ENCODE data around the gene ANO10.
"Not testable (repeated sequence)": the region's sequence is repeated elsewhere in the genome, so short reads cannot be mapped to it uniquely, and the experiment has no call there.

The ANO10 gene

DNA sequence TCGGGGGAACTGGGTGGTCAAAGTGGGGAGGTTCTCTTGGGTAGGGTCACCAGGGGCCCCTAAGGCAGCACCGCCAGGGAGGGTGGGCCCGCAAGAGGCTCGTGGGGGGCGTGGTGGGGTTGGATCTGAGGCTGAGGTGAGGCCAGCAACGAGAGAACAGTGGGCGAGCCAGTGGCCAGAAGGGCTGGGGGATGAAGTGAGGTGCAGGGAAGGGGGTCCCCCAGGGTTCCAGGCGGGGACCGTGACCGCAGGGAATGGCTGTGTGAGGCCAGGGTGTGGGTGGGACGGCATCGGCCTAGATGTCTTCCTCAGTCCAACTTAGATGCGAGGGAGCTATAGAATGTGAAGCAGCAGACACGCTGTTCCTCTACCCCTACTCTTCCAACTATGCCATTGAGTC, 257.3 kb downstream of the ANO10 start:
- TF ChIP-seq, protein P1, sequence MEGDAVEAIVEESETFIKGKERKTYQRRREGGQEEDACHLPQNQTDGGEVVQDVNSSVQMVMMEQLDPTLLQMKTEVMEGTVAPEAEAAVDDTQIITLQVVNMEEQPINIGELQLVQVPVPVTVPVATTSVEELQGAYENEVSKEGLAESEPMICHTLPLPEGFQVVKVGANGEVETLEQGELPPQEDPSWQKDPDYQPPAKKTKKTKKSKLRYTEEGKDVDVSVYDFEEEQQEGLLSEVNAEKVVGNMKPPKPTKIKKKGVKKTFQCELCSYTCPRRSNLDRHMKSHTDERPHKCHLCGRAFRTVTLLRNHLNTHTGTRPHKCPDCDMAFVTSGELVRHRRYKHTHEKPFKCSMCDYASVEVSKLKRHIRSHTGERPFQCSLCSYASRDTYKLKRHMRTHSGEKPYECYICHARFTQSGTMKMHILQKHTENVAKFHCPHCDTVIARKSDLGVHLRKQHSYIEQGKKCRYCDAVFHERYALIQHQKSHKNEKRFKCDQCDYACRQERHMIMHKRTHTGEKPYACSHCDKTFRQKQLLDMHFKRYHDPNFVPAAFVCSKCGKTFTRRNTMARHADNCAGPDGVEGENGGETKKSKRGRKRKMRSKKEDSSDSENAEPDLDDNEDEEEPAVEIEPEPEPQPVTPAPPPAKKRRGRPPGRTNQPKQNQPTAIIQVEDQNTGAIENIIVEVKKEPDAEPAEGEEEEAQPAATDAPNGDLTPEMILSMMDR (IDR thresholded peaks at IDR 0.05; ENCODE audit: control extremely low read depth, extremely low read depth, low read depth, missing control alignments), result no peak
- POLR2A ChIA-PET, result no interaction called here
- CTCF ChIA-PET, result interaction anchor here (1.5 kb wide), 1 partner anchor 949 kb away, joined by 3 read pairs; no protein-coding TSS in a partner anchor
- DNase-seq (ENCODE audit: extremely low spot score), result no peak

DNA sequence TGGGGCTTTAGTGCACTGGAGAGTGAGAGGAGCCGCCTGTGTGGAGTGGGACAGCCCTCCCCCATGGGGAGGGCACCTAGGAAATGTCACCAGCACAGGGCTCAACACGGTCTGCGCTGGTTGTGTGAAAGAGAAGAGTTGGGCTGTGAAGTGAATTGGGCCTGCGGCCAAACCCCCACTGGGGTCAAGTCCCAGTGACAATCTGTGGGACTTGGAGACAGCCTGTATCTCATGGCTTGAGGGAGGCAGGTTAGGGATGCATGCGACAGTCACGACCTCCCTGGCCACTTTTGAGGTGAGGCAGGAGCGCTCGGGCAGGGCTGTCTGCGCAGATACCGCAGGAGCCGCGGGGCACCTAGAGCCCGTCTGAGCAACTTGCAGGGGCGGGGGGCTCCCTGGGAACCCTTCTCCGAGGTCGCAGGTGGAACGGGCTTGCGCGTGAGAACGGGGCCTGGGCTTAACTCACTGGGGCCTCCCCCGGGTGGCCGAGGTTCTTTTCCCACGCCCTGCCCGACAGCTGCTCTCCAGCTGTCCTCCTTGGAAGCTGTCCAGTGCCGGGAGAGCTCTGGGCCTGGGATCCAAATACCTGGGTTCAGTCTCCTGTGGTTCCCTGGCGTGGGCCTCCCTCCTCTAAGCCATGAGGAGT, 258.1 kb downstream of the ANO10 start:
- ChIA-PET CTCF (interaction anchor here (0.9 kb wide), 1 partner anchor 13 kb away, joined by 3 read pairs; no protein-coding TSS in a partner anchor), POLR2A (no interaction called here)
- TF ChIP-seq, protein P1 (IDR thresholded peaks at IDR 0.05; ENCODE audit: control extremely low read depth, extremely low read depth, low read depth, missing control alignments), result no peak
- no peak for DNase-seq (ENCODE audit: extremely low spot score)

DNA sequence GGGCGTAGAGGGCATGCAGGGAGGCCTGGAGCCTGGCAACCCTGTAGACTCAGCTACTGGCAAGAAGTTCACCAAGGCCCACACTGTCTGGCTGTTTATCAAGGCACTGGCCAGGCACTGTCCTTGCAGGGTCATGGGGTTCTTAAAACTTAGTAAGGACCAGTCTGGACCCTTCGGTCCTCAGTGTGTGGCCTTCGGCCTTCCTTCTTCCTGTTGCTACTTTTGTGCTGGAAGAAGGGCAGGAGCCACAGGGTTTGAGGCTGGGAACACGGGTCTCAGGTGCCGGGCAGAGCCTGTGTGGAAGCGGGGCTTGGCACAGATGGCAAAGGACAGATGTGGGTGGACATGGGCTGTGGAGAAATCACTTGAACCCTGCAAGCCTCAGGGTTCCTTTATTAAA, 258.9 kb downstream of the ANO10 start:
- no peak for DNase-seq (ENCODE audit: extremely low spot score)
- POLR2A ChIA-PET, result no interaction called here
- CTCF ChIA-PET, result interaction anchor here (0.9 kb wide), 1 partner anchor 14 kb away, joined by 3 read pairs; no protein-coding TSS in a partner anchor
- TF ChIP-seq, protein P1 (IDR thresholded peaks at IDR 0.05; ENCODE audit: control extremely low read depth, extremely low read depth, low read depth, missing control alignments), result no peak

DNA sequence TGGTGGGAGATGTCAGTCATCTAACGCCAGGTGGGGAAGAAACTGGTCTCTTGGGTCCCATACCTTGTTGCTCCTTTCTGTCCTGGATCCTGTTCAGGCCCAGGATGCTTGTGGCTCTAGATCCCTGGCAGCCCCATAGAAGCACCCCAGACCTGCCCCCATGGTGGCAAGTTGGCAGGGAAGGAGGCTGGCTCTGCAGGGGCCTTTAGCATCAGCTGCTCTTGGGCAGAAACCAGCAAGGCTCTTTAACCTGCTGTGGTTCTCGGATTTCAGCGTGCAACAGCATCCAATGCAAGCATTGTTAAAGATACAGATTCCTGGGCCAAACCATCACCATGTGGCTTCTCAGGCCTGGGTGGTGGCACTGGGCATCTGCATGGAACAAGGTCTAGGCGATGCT, 259.6 kb downstream of the ANO10 start:
- TF ChIP-seq, protein P1 (IDR thresholded peaks at IDR 0.05; ENCODE audit: control extremely low read depth, extremely low read depth, low read depth, missing control alignments), result no peak
- ChIA-PET POLR2A (no interaction called here), CTCF (no interaction called here)
- no peak for DNase-seq (ENCODE audit: extremely low spot score)

DNA sequence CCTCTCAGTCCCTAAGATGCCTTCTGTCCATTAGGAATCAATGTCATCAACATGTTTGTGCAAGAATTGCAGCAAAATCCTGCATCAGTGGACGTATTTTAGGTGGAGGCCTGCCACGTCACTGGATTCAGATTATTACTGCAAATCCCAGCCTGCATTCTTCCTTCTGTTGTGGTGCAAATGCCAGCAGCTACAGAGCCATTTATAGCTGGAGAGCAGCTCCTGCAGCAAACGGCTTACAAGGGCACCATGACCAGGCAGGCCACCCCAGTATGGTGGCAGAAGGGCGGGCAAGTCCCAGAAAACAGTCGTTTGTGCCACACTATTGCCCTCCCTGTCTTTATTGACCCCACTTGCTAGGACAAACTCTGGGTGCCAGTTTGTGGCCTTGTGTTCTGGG, 260.7 kb downstream of the ANO10 start:
- CTCF ChIA-PET, result interaction anchor here (1.0 kb wide), 1 partner anchor 19 kb away, joined by 3 read pairs; no protein-coding TSS in a partner anchor
- TF ChIP-seq, protein P1 (IDR thresholded peaks at IDR 0.05; ENCODE audit: control extremely low read depth, extremely low read depth, low read depth, missing control alignments), result no peak
- no peak for DNase-seq (ENCODE audit: extremely low spot score)
- POLR2A ChIA-PET, result no interaction called here

DNA sequence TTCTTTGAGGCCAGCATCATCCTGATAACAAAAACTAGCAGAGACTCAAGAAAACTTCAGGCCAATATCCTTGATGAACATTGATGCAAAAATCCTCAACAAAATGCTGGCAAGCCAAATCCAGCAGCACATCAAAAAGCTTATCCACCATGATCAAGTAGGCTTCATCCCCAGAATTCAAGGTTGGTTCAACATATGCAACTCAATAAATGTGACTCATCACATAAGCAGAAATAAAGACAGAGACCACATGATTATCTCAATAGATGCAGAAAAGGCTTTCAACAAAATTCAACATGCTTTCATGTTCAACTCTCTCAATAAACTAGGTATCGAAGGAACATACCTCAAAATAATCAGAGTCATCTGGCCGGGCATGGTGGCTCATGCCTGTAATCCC, 265.8 kb downstream of the ANO10 start:
- POLR2A ChIA-PET, result not testable (repeated sequence)

DNA sequence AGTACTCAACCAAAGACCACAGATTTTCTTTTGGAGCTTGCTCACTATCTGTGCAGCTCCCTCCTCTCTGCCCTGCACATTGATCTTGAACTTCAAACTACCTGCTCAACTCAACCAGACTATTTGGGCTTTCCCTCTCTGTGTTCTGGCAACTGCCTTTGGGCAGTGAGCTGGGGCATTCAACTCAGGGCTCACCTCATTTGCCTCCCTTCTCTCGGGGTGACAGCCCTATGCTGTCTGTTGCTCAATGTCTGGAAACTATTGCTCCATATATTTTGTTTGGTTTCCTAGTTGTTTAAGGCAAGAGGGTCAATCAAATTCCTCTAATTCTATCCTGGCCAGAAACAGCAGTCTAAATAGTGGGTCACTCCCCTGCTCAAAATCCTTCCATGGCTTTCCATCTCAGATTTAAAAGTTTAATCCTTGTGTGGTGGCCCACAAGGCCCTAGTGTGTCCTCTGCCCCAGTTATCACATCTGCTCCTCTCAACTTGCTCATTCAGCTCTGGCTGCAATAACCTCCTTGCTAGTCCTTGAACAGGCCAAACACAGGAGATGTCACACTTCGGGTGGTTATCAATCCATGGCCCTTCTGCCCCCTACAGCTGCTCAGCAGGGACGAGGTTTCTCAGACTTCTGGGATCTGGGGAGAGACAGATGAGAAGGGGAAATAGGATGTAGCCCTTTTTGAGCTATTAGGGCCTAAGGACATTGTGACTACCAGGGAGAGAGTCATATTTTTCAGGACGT, 267.7 kb downstream of the ANO10 start:
- ChIA-PET POLR2A (no interaction called here), CTCF (interaction anchor here (0.7 kb wide), 1 partner anchor 21 kb away, joined by 4 read pairs; no protein-coding TSS in a partner anchor)
- no peak for DNase-seq (ENCODE audit: extremely low spot score)
- TF ChIP-seq, protein P1 (IDR thresholded peaks at IDR 0.05; ENCODE audit: control extremely low read depth, extremely low read depth, low read depth, missing control alignments), result no peak

More for the DNA sequence above, 265.8 kb downstream of the ANO10 start:
- not testable (repeated sequence) for DNase-seq (ENCODE audit: extremely low spot score)
- CTCF ChIA-PET, result interaction anchor here (1.2 kb wide), 1 partner anchor 11 kb away, joined by 3 read pairs; no protein-coding TSS in a partner anchor
